Stimulated activated naive B cell treated with anti-CD40 and anti-IgM and Interleukin-4, amounts not matched to agents 10 μg/mL and 1 μg/mL and 100 μg/mL, for 72 hours (primary cell): ENCODE results near the gene GJA9.

Source experiments
- ATAC-seq, 2 donors: fragments of 150-1000 bp; cut with Tn5 transposase; replicated peaks; 2 replicates each; pipeline ENCODE4 v1.10.0; 2021; ENCODE audit warnings: moderate library complexity in 1 of 2
- DNase-seq: peaks from one replicate; pipeline ENCODE4 v3.0.0; 2021
- H3K27ac Mint-ChIP-seq: one replicate; pipeline ENCODE4 v1.8.0; 2022; ENCODE audit warnings: mild to moderate bottlenecking, mixed read lengths
- H3K27me3 Mint-ChIP-seq, 2 donors: one replicate each; pipeline ENCODE4 v1.8.0; 2022; ENCODE audit warnings: mixed read lengths in 2 of 2
- H3K36me3 Mint-ChIP-seq, 2 donors: one replicate each; pipeline ENCODE4 v1.8.0; 2022; ENCODE audit warnings: mixed read lengths in 2 of 2, mild to moderate bottlenecking in 1 of 2
- H3K4me1 Mint-ChIP-seq, 2 donors: one replicate each; pipeline ENCODE4 v1.8.0; 2022; ENCODE audit warnings: mixed read lengths in 2 of 2, mild to moderate bottlenecking in 1 of 2
- H3K4me3 Mint-ChIP-seq, 2 donors: one replicate each; pipeline ENCODE4 v1.8.0; 2022; ENCODE audit warnings: mild to moderate bottlenecking in 2 of 2, mixed read lengths in 2 of 2, moderate library complexity in 1 of 2
- H3K9me3 Mint-ChIP-seq, 2 donors: one replicate each; pipeline ENCODE4 v1.8.0; 2022; ENCODE audit warnings: mixed read lengths in 2 of 2, mild to moderate bottlenecking in 1 of 2

The GJA9 gene

DNA sequence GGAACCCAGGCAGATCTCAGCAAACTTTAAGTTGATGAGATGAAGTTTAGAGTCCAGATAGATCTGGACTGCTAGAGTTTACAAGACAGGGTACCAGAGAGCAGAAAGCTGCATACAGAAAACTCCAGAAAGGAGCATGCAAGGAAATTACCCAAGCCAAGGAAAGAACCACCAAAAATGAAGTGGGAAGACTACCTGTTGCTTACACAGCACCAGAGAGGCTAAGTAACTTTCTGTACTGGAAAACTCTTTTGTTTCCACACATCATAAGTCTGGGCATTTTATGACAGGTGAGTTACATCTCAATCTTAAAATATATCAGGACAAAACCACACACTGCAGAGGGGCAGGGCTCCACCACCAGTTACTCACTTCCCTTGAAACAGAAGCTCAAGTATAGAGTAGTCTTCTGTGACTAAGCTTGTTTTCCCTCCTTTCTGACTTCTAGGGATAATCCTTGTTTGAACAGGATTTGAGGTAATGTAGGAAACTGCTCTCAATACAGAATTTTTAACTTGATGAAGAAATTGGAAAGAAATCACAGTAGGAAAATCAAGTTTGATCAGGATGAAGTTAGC is 17.4 kb upstream of the GJA9 start:
- Mint-ChIP-seq H3K27ac (no peak overlapping the region), H3K4me1 (no peaks in the 10 kb centered on the region), H3K4me3 (no peak overlapping the region), H3K9me3 (no peaks in the 10 kb centered on the region), H3K27me3 (no peaks in the 10 kb centered on the region), H3K36me3 (peaks cover 0 to 2% of the 10 kb centered on the region in 2 donors)
- ATAC-seq (no peak), DNase-seq (no peak)

DNA sequence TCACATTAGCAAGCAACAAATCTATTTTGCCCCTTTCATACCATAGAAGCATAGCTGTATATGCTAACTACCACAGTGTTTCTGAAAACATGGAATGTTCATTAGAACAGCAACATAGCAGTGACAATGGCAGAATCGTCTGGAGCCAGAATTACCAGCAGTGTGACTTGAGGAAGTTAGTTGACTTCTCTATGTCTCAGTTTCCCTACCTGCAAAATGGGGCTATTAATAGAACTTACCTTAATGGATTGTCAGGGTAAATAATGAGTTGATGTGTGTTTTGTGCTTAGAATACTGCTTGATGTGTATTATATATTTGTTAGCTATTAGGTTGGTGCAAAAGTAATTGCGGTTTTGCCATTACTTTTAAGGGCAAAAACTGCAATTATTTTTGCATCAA is 14.8 kb upstream of the GJA9 start:
- ATAC-seq, result no peak
- H3K27ac Mint-ChIP-seq, result no peak overlapping the region

DNA sequence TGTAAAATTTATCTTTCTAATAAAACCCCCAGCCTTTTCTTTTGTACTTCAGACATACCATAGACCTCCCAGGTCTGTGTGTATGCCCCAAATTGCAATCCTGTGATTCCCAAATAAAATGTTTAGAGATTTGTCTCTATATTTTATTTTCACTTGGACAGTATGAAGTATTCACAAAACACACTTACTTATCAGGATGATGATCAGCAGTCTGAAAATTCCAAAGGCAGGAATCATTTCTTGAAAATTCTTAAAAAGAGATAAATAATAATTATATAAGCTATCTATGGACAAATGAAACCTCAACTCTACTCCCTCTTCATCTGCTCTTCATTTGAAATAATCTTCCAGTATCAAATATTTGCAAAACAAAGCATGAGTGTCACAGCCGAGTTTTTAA is 11.6 kb upstream of the GJA9 start:
- Mint-ChIP-seq H3K4me1 (no peaks in the 10 kb centered on the region), H3K27me3 (no peaks in the 10 kb centered on the region), H3K27ac (no peak overlapping the region), H3K9me3 (no peaks in the 10 kb centered on the region), H3K4me3 (no peak overlapping the region), H3K36me3 (peaks cover 2 to 5% of the 10 kb centered on the region in 2 donors)
- ATAC-seq (no peak), DNase-seq (no peak)

More for the DNA sequence above, 14.8 kb upstream of the GJA9 start:
- Mint-ChIP-seq H3K9me3 (no peaks in the 10 kb centered on the region), H3K36me3 (peaks cover 2 to 5% of the 10 kb centered on the region in 2 donors), H3K4me3 (no peak overlapping the region), H3K27me3 (no peaks in the 10 kb centered on the region), H3K4me1 (no peaks in the 10 kb centered on the region)
- no peak for DNase-seq

DNA sequence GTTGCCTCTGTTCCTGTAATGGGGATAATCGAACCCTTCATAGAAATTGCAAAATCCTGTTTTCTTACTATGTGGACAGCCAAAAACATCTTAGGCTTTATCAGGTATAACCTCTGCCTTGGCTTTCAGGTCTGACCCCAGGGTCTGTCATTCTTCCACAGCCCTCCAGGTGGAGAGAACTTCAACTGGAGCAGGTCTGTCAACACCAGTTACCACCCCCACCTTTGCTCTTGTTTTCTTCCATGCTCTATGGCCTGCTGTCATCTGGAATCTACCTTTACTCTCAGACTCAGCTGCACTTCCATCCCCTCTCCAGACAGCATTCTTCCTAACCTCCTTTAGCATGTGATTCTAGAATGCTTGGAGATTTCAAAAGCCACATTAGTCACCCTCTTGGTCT is 10.4 kb upstream of the GJA9 start:
- no peak for ATAC-seq
- H3K27me3 Mint-ChIP-seq, result peaks cover 0 to 4% of the 10 kb centered on the region in 2 donors
- no peaks in the 10 kb centered on the region for H3K9me3 Mint-ChIP-seq
- no peak for DNase-seq
- no peak overlapping the region for H3K4me3 Mint-ChIP-seq
- no peaks in the 10 kb centered on the region for H3K4me1 Mint-ChIP-seq
- H3K36me3 Mint-ChIP-seq, result peaks cover 2 to 5% of the 10 kb centered on the region in 2 donors
- H3K27ac Mint-ChIP-seq, result no peak overlapping the region

DNA sequence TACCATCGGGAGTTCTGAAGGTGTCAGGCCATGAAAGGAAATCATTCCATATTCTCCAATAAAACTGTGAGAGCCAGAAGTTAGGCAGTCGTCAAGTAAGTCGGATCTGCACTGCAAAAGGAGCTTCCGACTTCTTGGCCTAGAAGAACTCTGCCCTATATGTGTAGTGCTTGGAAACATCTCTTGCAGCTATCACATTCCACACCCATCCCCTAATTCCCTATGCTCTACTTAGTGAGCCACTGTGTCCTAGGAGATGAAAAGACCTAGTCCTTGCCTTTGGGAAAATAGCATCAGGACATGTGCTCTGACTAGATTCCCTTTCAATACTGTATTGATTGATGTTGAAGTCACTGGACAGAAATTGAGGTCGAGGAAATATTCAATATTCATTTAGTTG is 8.2 kb upstream of the GJA9 start:
- H3K27me3 Mint-ChIP-seq, result peaks cover 0 to 4% of the 10 kb centered on the region in 2 donors
- H3K9me3 Mint-ChIP-seq, result no peaks in the 10 kb centered on the region
- no peaks in the 10 kb centered on the region for H3K4me1 Mint-ChIP-seq
- ATAC-seq (no peak), DNase-seq (no peak)
- peaks cover 2 to 5% of the 10 kb centered on the region in 2 donors for H3K36me3 Mint-ChIP-seq
- H3K4me3 Mint-ChIP-seq, result no peak overlapping the region
- H3K27ac Mint-ChIP-seq, result no peak overlapping the region

DNA sequence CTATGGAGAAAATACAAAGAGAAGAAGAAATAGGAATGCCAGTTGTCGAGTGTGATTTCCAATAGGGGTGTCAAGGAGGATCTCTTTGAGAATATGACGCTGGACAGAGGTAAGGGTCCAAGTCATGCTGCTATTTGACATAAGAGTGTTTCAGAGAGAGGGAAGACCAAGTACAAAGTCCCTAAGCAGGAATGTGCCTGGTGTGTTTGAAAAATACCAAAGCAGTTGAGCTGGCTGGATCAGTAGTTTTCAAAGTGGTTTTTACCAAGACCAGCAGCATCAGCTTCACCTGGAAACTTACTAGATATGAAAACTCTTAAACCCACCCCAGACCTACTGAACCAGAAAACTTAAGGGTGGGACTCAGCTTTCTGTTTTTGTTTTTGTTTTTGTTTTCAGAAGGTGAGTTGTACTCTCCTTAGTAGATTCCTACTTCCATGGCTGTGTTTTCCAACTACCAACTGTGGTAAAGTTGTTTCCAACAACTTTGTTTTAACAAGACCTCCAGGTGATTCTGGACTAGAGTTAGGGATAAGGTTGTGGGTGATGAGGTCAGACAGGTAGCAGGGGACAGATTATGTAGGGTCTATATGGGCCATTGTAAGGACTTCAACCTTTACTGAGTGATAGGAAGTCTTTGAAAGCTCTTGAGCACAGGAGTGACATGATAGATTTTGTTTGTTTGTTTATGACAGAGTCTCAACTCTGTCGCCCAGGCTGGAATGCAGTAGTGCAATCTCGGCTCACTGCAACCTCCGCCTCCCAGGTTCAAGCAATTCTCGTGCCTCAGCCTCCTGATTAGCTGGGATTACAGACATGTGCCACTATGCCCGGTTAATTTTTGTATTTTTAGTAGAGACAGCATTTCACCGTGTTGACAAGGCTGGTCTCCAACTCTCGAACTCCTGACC is 7.3 kb upstream of the GJA9 start:
- DNase-seq (no peak), ATAC-seq (no peak)
- Mint-ChIP-seq H3K36me3 (peaks cover 0 to 5% of the 10 kb centered on the region in 2 donors), H3K4me3 (no peak overlapping the region), H3K9me3 (no peaks in the 10 kb centered on the region), H3K27me3 (peaks cover 0 to 4% of the 10 kb centered on the region in 2 donors), H3K27ac (no peak overlapping the region), H3K4me1 (no peaks in the 10 kb centered on the region)

DNA sequence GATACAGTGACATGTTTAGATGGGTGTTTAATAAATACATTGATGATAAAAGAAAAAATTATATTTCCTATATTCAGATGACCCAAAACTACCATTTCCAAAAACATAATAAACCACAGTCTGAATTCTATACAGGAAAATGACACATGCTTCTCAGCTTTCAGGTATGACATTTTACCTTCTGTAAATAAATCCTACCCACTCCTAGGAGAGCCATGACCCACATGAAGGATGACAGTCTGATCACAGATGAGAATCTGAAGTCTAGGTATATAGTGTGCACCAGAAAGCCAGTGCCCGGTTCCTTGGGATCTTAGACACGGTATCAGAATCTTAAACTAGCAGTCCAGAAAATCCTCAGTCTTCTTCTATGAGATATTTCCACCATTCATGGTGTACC is 3.7 kb upstream of the GJA9 start:
- Mint-ChIP-seq H3K4me1 (no peaks in the 10 kb centered on the region), H3K27ac (no peak overlapping the region), H3K4me3 (no peak overlapping the region), H3K27me3 (peaks cover 0 to 4% of the 10 kb centered on the region in 2 donors), H3K36me3 (no peaks in the 10 kb centered on the region), H3K9me3 (no peaks in the 10 kb centered on the region)
- ATAC-seq, result no peak
- no peak for DNase-seq

DNA sequence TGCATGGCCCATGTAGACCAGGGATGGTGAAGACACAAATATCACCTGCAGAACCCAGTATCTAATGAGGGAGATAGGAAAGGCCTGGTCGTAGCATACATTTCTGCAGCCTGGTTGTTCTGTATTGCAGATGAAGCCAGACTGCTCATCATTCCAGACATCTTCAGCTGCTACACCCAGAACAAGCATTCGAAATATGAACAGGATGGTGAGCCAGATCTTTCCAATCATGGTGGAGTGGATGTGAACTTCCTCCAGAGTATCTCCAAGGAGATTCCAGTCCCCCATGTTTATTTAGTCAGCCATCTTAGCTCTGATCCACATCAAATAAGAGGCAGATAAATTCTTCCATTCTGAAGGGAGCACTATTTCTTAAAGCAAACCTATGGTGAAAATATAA is 5.6 kb downstream of the GJA9 start:
- Mint-ChIP-seq H3K36me3 (peaks cover 3 to 9% of the 10 kb centered on the region in 2 donors), H3K9me3 (no peaks in the 10 kb centered on the region), H3K4me1 (peaks cover 10 to 22% of the 10 kb centered on the region in 2 donors), H3K4me3 (no peak overlapping the region), H3K27me3 (no peaks in the 10 kb centered on the region), H3K27ac (no peak overlapping the region)
- DNase-seq (no peak), ATAC-seq (no peak)

DNA sequence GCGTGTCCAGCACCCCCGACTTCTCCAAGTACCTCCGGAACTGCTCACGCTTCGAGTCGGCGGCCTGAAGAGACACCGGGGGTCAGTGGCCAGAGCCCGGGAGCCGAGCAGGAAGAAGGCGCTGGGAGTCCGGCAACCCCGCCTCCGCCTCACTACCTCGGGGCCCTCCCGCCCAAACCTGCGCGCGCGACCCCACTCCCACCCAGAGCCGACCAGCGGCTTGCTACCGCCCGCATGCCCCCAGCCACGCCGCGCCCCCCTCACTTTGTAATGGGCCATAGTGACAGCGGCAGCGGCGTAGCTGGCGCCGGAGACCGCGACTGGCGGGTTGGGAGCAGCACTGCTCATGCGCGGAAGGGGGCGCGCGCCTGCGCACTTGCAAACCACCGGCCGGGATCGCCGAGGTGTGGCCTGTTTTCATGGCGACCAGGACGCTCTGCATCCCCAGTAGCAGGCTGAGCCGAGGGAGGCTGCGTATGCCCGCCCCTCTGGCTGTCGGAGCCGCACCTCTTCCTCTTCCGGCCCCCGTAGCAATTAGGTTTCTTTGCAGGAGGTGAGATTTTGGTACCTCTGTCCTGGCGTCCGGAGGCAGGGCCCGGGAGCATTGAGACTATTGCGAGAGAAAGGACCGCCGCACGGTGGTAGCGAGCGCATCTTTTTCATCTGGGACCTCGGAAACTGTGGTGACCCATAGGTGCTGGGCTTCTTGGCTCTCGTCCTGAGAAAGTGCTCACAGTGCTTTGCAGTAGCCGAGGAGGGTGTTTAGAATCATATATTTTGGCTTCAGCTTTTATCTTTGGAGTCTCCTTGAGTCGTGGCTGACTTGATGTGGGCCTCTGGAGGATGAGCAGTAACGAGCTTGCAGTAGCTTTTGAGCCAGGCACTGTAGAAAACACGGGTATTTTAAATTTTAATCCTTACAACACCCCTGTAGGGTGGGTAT is 8.1 kb downstream of the GJA9 start, which contains the start of gene MYCBP:
Gene MYCBP, minus strand, starts transcription at position 322 of the 943 bp plus-strand sequence. Its CDS starts 43 bp downstream, at position 279.
- ATAC-seq (peak; percentile 99 to 100), DNase-seq (peak; percentile 97)
- peak within 1 kb of the TSS; percentile 84 for H3K27ac Mint-ChIP-seq
- peaks cover 6 to 13% of the 10 kb centered on the region in 2 donors for H3K36me3 Mint-ChIP-seq
- H3K4me1 Mint-ChIP-seq, result peaks cover 11 to 22% of the 10 kb centered on the region in 2 donors
- H3K9me3 Mint-ChIP-seq, result no peaks in the 10 kb centered on the region
- H3K27me3 Mint-ChIP-seq, result no peaks in the 10 kb centered on the region
- peak within 1 kb of the TSS; percentile 91 to 94 for H3K4me3 Mint-ChIP-seq

DNA sequence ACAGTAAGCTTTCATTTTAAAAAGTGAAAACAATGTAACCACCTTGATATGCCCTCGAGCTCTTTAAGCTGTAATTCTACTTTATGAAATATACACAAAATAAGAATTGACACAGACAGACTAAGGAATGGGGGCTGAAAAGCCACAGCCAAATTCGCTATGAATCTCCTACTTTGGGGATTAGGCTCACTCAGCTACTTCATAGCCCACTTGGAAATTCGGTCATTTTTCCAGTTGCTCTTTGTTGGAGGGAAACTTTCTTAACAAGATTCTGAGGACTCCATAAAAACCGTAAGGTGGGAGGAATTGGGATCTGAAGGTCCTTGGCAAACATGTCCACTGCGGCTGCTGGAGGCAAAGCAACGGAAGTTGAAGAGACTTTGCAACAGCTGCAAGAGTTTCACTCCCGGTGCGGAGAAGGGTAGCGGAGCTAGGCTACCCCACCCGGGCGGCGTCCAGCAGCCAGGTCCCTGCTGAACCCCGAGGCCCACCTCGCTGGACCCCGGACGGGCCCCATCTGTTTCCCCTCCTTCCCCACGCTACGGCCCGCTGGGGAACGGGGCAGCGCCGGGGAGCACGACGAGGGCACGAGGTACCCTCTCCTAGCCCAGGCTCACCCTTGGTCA is 8.9 kb downstream of the GJA9 start:
- H3K27me3 Mint-ChIP-seq, result no peaks in the 10 kb centered on the region
- no peaks in the 10 kb centered on the region for H3K9me3 Mint-ChIP-seq
- H3K36me3 Mint-ChIP-seq, result peaks cover 12 to 20% of the 10 kb centered on the region in 2 donors
- DNase-seq, result no peak
- ATAC-seq, result peak; percentile 20 to 22
- peaks cover 17 to 30% of the 10 kb centered on the region in 2 donors for H3K4me1 Mint-ChIP-seq
- peak overlapping the region; percentile 84 for H3K27ac Mint-ChIP-seq
- H3K4me3 Mint-ChIP-seq, result peak overlapping the region; percentile 91 to 94

DNA sequence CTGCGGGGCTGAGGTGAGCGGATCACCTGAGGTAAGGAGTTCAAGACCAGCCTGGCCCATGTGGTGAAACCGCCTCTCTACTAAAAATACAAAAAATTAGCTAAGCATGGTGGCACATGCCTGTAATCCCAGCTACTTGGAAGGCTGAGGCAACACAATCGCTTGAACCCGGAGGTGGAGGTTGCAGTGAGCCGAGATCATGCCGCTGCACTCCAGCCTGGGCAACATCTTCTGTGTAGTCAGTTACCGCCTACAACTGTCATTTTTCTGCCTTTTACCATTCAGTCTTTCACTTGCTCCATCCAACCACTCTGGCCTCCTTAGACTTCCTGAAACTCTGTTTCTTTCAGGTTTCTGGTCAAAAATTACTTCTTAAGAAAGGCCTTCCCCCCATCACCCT is 10.4 kb downstream of the GJA9 start:
- peaks cover 14 to 31% of the 10 kb centered on the region in 2 donors for H3K36me3 Mint-ChIP-seq
- peaks cover 20 to 31% of the 10 kb centered on the region in 2 donors for H3K4me1 Mint-ChIP-seq
- H3K9me3 Mint-ChIP-seq, result no peaks in the 10 kb centered on the region
- DNase-seq (no peak), ATAC-seq (no peak)
- H3K27ac Mint-ChIP-seq, result peak overlapping the region; percentile 69
- no peaks in the 10 kb centered on the region for H3K27me3 Mint-ChIP-seq
- peak overlapping the region in 1 of 2 donors; percentile 48 for H3K4me3 Mint-ChIP-seq

DNA sequence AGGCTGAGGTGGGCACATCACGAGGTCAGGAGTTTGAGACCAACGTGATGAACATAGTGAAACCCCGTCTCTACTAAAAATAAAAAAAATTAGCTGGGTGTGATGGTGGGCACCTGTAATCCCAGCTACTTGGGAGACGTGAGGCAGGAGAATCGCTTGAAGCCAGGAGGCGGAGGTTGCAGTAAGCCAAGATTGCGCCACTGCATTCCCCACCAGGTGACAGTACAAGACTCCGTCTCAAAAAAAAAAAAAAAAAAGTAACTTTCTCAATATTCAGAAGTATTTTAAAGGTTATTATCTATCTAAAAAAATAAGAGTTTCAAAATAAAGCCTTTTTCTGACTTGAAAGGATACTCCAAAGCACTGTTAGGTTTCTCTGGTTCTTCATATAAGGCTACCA is 14.2 kb downstream of the GJA9 start:
- DNase-seq (no peak), ATAC-seq (no peak)
- no peaks in the 10 kb centered on the region for H3K27me3 Mint-ChIP-seq
- H3K4me1 Mint-ChIP-seq, result peaks cover 31 to 43% of the 10 kb centered on the region in 2 donors
- H3K4me3 Mint-ChIP-seq, result no peak overlapping the region
- H3K9me3 Mint-ChIP-seq, result no peaks in the 10 kb centered on the region
- H3K36me3 Mint-ChIP-seq, result peaks cover 14 to 46% of the 10 kb centered on the region in 2 donors
- no peak overlapping the region for H3K27ac Mint-ChIP-seq

DNA sequence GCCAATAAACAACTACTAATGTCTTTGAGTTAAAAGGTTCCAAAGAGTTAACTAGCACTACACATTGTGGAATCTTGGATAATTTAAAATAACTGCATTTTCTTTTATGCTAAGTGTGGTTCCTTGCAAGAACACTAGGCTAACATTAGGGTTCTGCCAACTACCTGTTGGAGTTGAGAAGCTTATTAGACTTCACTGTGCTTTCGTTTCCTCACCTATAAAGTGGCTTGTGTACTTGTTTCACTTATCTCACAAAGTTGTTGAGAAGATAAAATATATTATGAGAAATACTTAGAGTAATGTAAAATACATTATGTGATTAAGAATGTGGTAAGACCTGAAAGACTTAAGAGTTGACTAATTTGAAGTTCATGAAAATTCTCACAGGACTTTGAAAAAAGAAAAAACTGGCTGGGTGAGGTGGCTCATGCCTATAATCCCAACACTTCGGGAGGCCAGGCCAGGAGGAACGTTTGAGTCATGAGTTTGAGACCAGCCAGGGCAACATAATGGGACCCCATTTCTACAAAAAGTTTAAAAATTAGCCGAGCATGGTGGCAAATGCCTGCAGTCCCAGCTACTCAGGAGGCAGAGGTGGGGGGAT is 16.2 kb downstream of the GJA9 start:
- H3K36me3 Mint-ChIP-seq, result peaks cover 11 to 42% of the 10 kb centered on the region in 2 donors
- H3K4me3 Mint-ChIP-seq, result no peak overlapping the region
- peaks cover 28 to 44% of the 10 kb centered on the region in 2 donors for H3K4me1 Mint-ChIP-seq
- H3K9me3 Mint-ChIP-seq, result no peaks in the 10 kb centered on the region
- ATAC-seq (no peak), DNase-seq (no peak)
- H3K27me3 Mint-ChIP-seq, result no peaks in the 10 kb centered on the region
- H3K27ac Mint-ChIP-seq, result no peak overlapping the region
